C4-2B (cell line): ENCODE measurements around the gene EML5.

ENCODE experiments used
- ZFX ChIP-seq: fragments of 450-650 bp; IDR thresholded peaks from 2 replicates; pipeline ENCODE4 v1.6.1; 2017
- TF ChIP-seq, protein P1 (sequence below): fragments of 450-650 bp; conservative IDR thresholded peaks from 2 replicates; pipeline ENCODE4 v1.5.1; 2017; ENCODE audit warnings: mild to moderate bottlenecking

- TF ChIP-seq, protein P1, sequence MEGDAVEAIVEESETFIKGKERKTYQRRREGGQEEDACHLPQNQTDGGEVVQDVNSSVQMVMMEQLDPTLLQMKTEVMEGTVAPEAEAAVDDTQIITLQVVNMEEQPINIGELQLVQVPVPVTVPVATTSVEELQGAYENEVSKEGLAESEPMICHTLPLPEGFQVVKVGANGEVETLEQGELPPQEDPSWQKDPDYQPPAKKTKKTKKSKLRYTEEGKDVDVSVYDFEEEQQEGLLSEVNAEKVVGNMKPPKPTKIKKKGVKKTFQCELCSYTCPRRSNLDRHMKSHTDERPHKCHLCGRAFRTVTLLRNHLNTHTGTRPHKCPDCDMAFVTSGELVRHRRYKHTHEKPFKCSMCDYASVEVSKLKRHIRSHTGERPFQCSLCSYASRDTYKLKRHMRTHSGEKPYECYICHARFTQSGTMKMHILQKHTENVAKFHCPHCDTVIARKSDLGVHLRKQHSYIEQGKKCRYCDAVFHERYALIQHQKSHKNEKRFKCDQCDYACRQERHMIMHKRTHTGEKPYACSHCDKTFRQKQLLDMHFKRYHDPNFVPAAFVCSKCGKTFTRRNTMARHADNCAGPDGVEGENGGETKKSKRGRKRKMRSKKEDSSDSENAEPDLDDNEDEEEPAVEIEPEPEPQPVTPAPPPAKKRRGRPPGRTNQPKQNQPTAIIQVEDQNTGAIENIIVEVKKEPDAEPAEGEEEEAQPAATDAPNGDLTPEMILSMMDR, result no peak
- TF ChIP-seq ZFX, result no peak
Measured at GRCh38 chr14:88682495-88683114, 110.1 kb downstream of the EML5 start.
